WI38 (cell line): ENCODE results near the gene CSTPP1.

ENCODE experiments used
- H3K4me3 ChIP-seq: 2 replicates; pipeline ENCODE4 v1.5.1; 2011; ENCODE audit warnings: low read depth, mild to moderate bottlenecking, control low read depth, low read length
- CTCF ChIP-seq: IDR thresholded peaks from 2 replicates; pipeline ENCODE4 v1.5.1; 2012; ENCODE audit warnings: low read depth, mild to moderate bottlenecking, control low read depth, low read length

CSTPP1 gene

GRCh38 chr11:46900091-46900746, 36.3 kb upstream of the CSTPP1 start:
- H3K4me3 ChIP-seq: no peak overlapping the region
- no peak for TF ChIP-seq CTCF

GRCh38 chr11:46901156-46901555, 35.4 kb upstream of the CSTPP1 start:
- TF ChIP-seq CTCF: no peak
- no peak overlapping the region for H3K4me3 ChIP-seq

- no peak for TF ChIP-seq CTCF
- no peak overlapping the region for H3K4me3 ChIP-seq
These were observed 33.9 kb upstream of the CSTPP1 start for GRCh38 chr11:46902694-46903093.

GRCh38 chr11:46903846-46904245, 32.7 kb upstream of the CSTPP1 start:
- no peak for TF ChIP-seq CTCF
- H3K4me3 ChIP-seq: no peak overlapping the region

GRCh38 chr11:46905806-46906205, 30.8 kb upstream of the CSTPP1 start:
- no peak for TF ChIP-seq CTCF
- no peak overlapping the region for H3K4me3 ChIP-seq

- no peak overlapping the region for H3K4me3 ChIP-seq
- no peak for TF ChIP-seq CTCF
These were observed 29.9 kb upstream of the CSTPP1 start for GRCh38 chr11:46906609-46907041.

- H3K4me3 ChIP-seq: no peak overlapping the region
- no peak for TF ChIP-seq CTCF
These were observed 29.0 kb upstream of the CSTPP1 start for GRCh38 chr11:46907606-46908005.
